H9 (cell line): ENCODE results near the gene FFAR4. TPM values are rescaled to one million over a fixed set of nuclear protein-coding genes. Genes with fewer than 3 reads are reported as not detected.

Source experiments
- DNase-seq: peaks from one replicate; pipeline ENCODE4 v3.0.0-alpha.2; 2017
- H2AFZ ChIP-seq: one replicate; pipeline ENCODE4 v1.6.1; 2013; ENCODE audit warnings: mild to moderate bottlenecking, low read length, control low read depth, moderate library complexity
- H2AK5ac ChIP-seq: 2 replicates; pipeline ENCODE4 v1.6.1; 2013; ENCODE audit warnings: low read length, control low read depth, mixed read lengths; ENCODE audit not compliant: insufficient read length
- H2BK120ac ChIP-seq: one replicate; pipeline ENCODE4 v1.6.1; 2013; ENCODE audit warnings: low read depth, mild to moderate bottlenecking, low read length, control low read depth, inconsistent platforms; ENCODE audit not compliant: poor library complexity, severe bottlenecking
- H2BK12ac ChIP-seq: 2 replicates; pipeline ENCODE4 v1.6.1; 2013; ENCODE audit warnings: low read length, control low read depth, mixed read lengths, low read depth; ENCODE audit not compliant: insufficient read length
- H2BK15ac ChIP-seq: 2 replicates; pipeline ENCODE4 v1.6.1; 2013; ENCODE audit warnings: low read depth, low read length, control low read depth
- H2BK20ac ChIP-seq: one replicate; pipeline ENCODE4 v1.6.1; 2013; ENCODE audit warnings: low read depth, mild to moderate bottlenecking, low read length, control low read depth, inconsistent platforms; ENCODE audit not compliant: poor library complexity, severe bottlenecking
- H2BK5ac ChIP-seq: 2 replicates; pipeline ENCODE4 v1.6.1; 2013; ENCODE audit warnings: low read length, control low read depth, mixed read lengths; ENCODE audit not compliant: insufficient read length
- H3K14ac ChIP-seq: 2 replicates; pipeline ENCODE4 v1.6.1; 2013; ENCODE audit warnings: low read length, control low read depth; ENCODE audit not compliant: insufficient read depth
- H3K18ac ChIP-seq: 2 replicates; pipeline ENCODE4 v1.6.1; 2013; ENCODE audit warnings: low read depth, mild to moderate bottlenecking, mixed read lengths, low read length, control low read depth; ENCODE audit not compliant: insufficient read length
- H3K23ac ChIP-seq: 2 replicates; pipeline ENCODE4 v1.6.1; 2013; ENCODE audit warnings: low read length, control low read depth, mixed read lengths, low read depth; ENCODE audit not compliant: insufficient read length
- H3K23me2 ChIP-seq: 2 replicates; pipeline ENCODE4 v1.6.1; 2013; ENCODE audit warnings: low read depth, mild to moderate bottlenecking, mixed read lengths, low read length, control low read depth; ENCODE audit not compliant: insufficient read length, poor library complexity, severe bottlenecking
- H3K27ac ChIP-seq: 2 replicates; pipeline ENCODE4 v1.5.1; 2013; ENCODE audit warnings: low read length, control low read depth, mixed read lengths, low read depth; ENCODE audit not compliant: insufficient read length
- H3K27me3 ChIP-seq: 2 replicates; pipeline ENCODE4 v1.6.1; 2013; ENCODE audit warnings: low read length, control low read depth, inconsistent platforms; ENCODE audit not compliant: insufficient read depth
- H3K4ac ChIP-seq: 2 replicates; pipeline ENCODE4 v1.6.1; 2013; ENCODE audit warnings: low read depth, mild to moderate bottlenecking, control low read depth, inconsistent platforms, low read length, moderate library complexity
- H3K4me1 ChIP-seq: 2 replicates; pipeline ENCODE4 v1.6.1; 2013; ENCODE audit warnings: low read length, control low read depth, inconsistent platforms; ENCODE audit not compliant: insufficient read depth
- H3K4me2 ChIP-seq: 2 replicates; pipeline ENCODE4 v1.6.1; 2013; ENCODE audit warnings: low read length, control low read depth, mixed read lengths; ENCODE audit not compliant: insufficient read length, insufficient read depth
- H3K56ac ChIP-seq: 2 replicates; pipeline ENCODE4 v1.6.1; 2013; ENCODE audit warnings: low read depth, mild to moderate bottlenecking, mixed read lengths, low read length, control low read depth; ENCODE audit not compliant: insufficient read length
- H3K79me1 ChIP-seq: 2 replicates; pipeline ENCODE4 v1.6.1; 2013; ENCODE audit warnings: low read depth, mild to moderate bottlenecking, moderate library complexity, low read length, control low read depth, inconsistent platforms; ENCODE audit not compliant: insufficient read depth, poor library complexity, severe bottlenecking
- H3K79me2 ChIP-seq: 2 replicates; pipeline ENCODE4 v1.6.1; 2013; ENCODE audit warnings: low read length, control low read depth, inconsistent platforms; ENCODE audit not compliant: insufficient read depth
- H3K9ac ChIP-seq: 2 replicates; pipeline ENCODE4 v1.6.1; 2013; ENCODE audit warnings: low read length, control low read depth, mixed read lengths; ENCODE audit not compliant: insufficient read length; ENCODE audit errors: extremely low read depth
- H3K9me3 ChIP-seq: one replicate; pipeline ENCODE4 v1.6.1; 2013; ENCODE audit warnings: low read depth, low read length, inconsistent platforms; ENCODE audit not compliant: control insufficient read depth
- H3T11ph ChIP-seq: one replicate; pipeline ENCODE4 v1.6.1; 2013; ENCODE audit warnings: mild to moderate bottlenecking, low read length, control low read depth, inconsistent platforms
- H4K20me1 ChIP-seq: one replicate; pipeline ENCODE4 v1.6.1; 2013; ENCODE audit not compliant: control insufficient read depth, insufficient read length, insufficient read depth
- H4K5ac ChIP-seq: 2 replicates; pipeline ENCODE4 v1.6.1; 2013; ENCODE audit warnings: low read depth, mild to moderate bottlenecking, mixed read lengths, low read length, control low read depth; ENCODE audit not compliant: insufficient read length
- H4K8ac ChIP-seq: replicated peaks from 2 replicates; pipeline ENCODE4 v1.6.1; 2013; ENCODE audit warnings: low read length, control low read depth, mixed read lengths, low read depth; ENCODE audit not compliant: insufficient read length
- H4K91ac ChIP-seq: 2 replicates; pipeline ENCODE4 v1.6.1; 2013; ENCODE audit warnings: low read depth, mild to moderate bottlenecking, moderate library complexity, mixed read lengths, low read length, control low read depth; ENCODE audit not compliant: insufficient read length
- H3K27ac Mint-ChIP-seq, 3 experiments: 2 replicates in 2 of 3; 3 replicates in 1 of 3; pipeline ENCODE4 v1.8.0; 2020 to 2021; ENCODE audit warnings: mixed read lengths in 3 of 3, mild to moderate bottlenecking in 1 of 3, moderate library complexity in 1 of 3
- H3K27me3 Mint-ChIP-seq: 2 replicates; pipeline ENCODE4 v1.8.0; 2021; ENCODE audit warnings: low read depth, mild to moderate bottlenecking, moderate library complexity, mixed read lengths
- H3K36me3 Mint-ChIP-seq, 3 experiments: 2 replicates in 2 of 3; 3 replicates in 1 of 3; pipeline ENCODE4 v1.8.0; 2020 to 2021; ENCODE audit warnings: low read depth in 3 of 3, mixed read lengths in 3 of 3; ENCODE audit not compliant: insufficient read depth in 1 of 3
- H3K4me1 Mint-ChIP-seq, 2 experiments: 2 replicates each; pipeline ENCODE4 v1.8.0; 2020; ENCODE audit warnings: mixed read lengths in 2 of 2
- H3K4me3 Mint-ChIP-seq, 2 experiments: 2 replicates in 1 of 2; 3 replicates in 1 of 2; pipeline ENCODE4 v1.8.0; 2020 to 2021; ENCODE audit warnings: mild to moderate bottlenecking in 2 of 2, mixed read lengths in 2 of 2, moderate library complexity in 1 of 2
- H3K9me3 Mint-ChIP-seq, 2 experiments: 2 replicates in 1 of 2; 3 replicates in 1 of 2; pipeline ENCODE4 v1.8.0; 2020; ENCODE audit warnings: mild to moderate bottlenecking in 2 of 2, mixed read lengths in 2 of 2, moderate library complexity in 1 of 2
- WGBS: extraction: QIAGEN DNeasy Blood & Tissue Kit; methylation state at CpG from one replicate; pipeline ENCODE4 v1.1.7; 2013; ENCODE audit warnings: missing lambda C conversion rate, low lambda C conversion rate, mixed read lengths; ENCODE audit not compliant: insufficient read length; ENCODE audit errors: extremely low coverage; 5-methylcytosine and 5-hydroxymethylcytosine counted together
- total RNA-seq: library from RNA; stranded (reverse); gene quantifications from 2 replicates; pipeline ENCODE4 v1.2.1, GENCODE V29; 2021
- TF ChIP-seq, protein P1 (sequence below): fragments of 200-600 bp; sonication (generic); conservative IDR thresholded peaks from 3 replicates; pipeline ENCODE4 v1.8.0; 2021; ENCODE audit warnings: antibody characterized with exemption, mild to moderate bottlenecking

FFAR4 gene
- total RNA-seq, 1 experiment from 2014 or later = not detected

DNA sequence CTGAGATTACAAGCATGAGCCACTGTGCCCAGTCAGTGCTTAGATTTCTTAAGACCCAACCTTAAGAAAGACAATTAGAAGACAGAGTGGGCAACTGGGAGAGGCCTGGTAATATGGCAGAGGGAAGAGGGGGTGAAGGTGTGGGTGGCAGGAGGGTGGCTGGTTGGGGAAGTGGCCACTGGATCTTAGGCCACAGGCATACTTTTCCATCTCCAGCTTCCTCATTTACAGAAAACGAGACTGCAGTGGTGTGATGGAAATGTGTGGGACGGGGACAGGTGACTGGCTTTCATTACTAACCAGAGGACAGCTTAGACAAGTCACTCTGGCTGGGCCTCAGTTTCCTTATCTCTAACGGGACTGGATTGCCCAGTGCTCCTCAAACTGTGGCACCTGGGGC, 1.0 kb upstream of the FFAR4 start:
- H4K5ac ChIP-seq = no peak overlapping the region
- no peak overlapping the region for H2BK5ac ChIP-seq
- TF ChIP-seq, protein P1, sequence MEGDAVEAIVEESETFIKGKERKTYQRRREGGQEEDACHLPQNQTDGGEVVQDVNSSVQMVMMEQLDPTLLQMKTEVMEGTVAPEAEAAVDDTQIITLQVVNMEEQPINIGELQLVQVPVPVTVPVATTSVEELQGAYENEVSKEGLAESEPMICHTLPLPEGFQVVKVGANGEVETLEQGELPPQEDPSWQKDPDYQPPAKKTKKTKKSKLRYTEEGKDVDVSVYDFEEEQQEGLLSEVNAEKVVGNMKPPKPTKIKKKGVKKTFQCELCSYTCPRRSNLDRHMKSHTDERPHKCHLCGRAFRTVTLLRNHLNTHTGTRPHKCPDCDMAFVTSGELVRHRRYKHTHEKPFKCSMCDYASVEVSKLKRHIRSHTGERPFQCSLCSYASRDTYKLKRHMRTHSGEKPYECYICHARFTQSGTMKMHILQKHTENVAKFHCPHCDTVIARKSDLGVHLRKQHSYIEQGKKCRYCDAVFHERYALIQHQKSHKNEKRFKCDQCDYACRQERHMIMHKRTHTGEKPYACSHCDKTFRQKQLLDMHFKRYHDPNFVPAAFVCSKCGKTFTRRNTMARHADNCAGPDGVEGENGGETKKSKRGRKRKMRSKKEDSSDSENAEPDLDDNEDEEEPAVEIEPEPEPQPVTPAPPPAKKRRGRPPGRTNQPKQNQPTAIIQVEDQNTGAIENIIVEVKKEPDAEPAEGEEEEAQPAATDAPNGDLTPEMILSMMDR = no peak
- H3K23me2 ChIP-seq = peaks cover 5% of the 10 kb centered on the region
- Mint-ChIP-seq H3K27me3 (peaks cover 89% of the 10 kb centered on the region), H3K4me3 (no peak overlapping the region), H3K4me1 (peaks cover 6 to 19% of the 10 kb centered on the region in 2 experiments; a peak in 3 of 4 replicates), H3K27ac (no peak overlapping the region), H3K36me3 (no peaks in the 10 kb centered on the region; a peak in 1 of 7 replicates), H3K9me3 (no peaks in the 10 kb centered on the region; a peak in 2 of 5 replicates)
- no CpG with 5 or more reads among the region's 3 CpGs for WGBS
- H4K8ac ChIP-seq = no peak overlapping the region
- no peaks in the 10 kb centered on the region for H3K79me2 ChIP-seq
- H3T11ph ChIP-seq = no peak overlapping the region
- no peaks in the 10 kb centered on the region for H3K79me1 ChIP-seq
- no peak overlapping the region for H2BK20ac ChIP-seq
- no peak overlapping the region for H3K4ac ChIP-seq
- H2AFZ ChIP-seq = no peak overlapping the region
- H4K91ac ChIP-seq = no peak overlapping the region
- no peak overlapping the region for H3K27ac ChIP-seq
- no peak overlapping the region for H3K9ac ChIP-seq
- H3K23ac ChIP-seq = no peak overlapping the region
- H3K4me1 ChIP-seq = no peaks in the 10 kb centered on the region
- H2BK120ac ChIP-seq = no peak overlapping the region
- H3K14ac ChIP-seq = no peak overlapping the region
- peaks cover 44% of the 10 kb centered on the region for H3K27me3 ChIP-seq
- H4K20me1 ChIP-seq = no peaks in the 10 kb centered on the region
- no peak overlapping the region for H3K4me2 ChIP-seq
- no peaks in the 10 kb centered on the region for H3K9me3 ChIP-seq
- no peak overlapping the region for H3K18ac ChIP-seq
- H2AK5ac ChIP-seq = no peak overlapping the region
- no peak overlapping the region for H2BK15ac ChIP-seq
- H2BK12ac ChIP-seq = no peak overlapping the region
- H3K56ac ChIP-seq = no peak overlapping the region
- DNase-seq = no peak
